ENCODE data around the gene KIAA1549. TPM values are rescaled to one million over a fixed set of nuclear protein-coding genes. Genes with fewer than 3 reads are reported as not detected.

KIAA1549 gene
- total and polyA plus RNA-seq, 5 donors from 2014 or later, result 0.10 TPM; not detected in 4

DNA sequence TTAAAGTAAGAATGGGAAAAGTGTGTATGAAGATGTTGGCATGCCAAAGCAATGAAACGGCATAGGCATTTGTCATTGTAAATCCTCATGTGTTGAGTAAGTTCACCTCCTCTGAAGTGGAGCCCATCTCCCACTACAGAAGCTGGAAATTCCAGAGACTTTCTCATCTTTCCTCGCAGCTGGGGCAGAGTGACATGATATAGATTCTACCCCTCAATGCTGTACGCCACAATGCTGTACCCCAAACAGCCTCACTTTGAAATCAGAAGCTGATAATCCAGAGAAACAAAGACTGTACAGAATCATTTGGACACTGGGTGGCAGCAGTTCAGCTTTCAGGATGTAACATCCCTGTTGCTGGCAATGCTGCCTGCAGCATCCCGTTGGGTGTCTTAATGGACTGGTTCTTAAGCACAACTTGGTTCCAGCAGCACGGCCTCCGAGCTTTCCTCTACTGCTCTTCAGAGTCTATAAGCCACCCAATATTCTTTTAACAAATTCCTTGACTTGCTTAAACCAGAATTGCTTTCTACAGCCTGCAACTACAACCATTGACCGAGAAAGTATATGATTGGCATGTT is 35.8 kb upstream of the KIAA1549 start:
- ATAC-seq (ENCODE audit: low read depth in 2 of 2) (peak; percentile 61 to 70), DNase-seq (peak; percentile 34 to 82 (median 67))
- peak overlapping the region in 1 of 3 donors; percentile 17 for H3K27ac Mint-ChIP-seq
- H3K9me3 Mint-ChIP-seq, result no peaks in the 10 kb centered on the region
- H3K4me3 Mint-ChIP-seq, result no peak overlapping the region
- Histone ChIP-seq H3K4me1 (ENCODE audit: control insufficient read depth, insufficient read depth, low read length, poor library complexity, severe bottlenecking) (no peaks in the 10 kb centered on the region), H3K27ac (ENCODE audit: insufficient read depth, low read length, poor library complexity, severe bottlenecking) (no peak overlapping the region), H3K9me3 (ENCODE audit: control insufficient read depth in 2 of 2, low read length in 2 of 2) (no peaks in the 10 kb centered on the region), H3K27me3 (ENCODE audit: control insufficient read depth, insufficient read depth, low read length) (peaks cover 6% of the 10 kb centered on the region), H3K4me3 (ENCODE audit: low read depth, low read length) (no peak overlapping the region), H3K36me3 (ENCODE audit: control insufficient read depth, insufficient read depth, low read length) (no peaks in the 10 kb centered on the region)
- H3K36me3 Mint-ChIP-seq, result no peaks in the 10 kb centered on the region
- peaks cover 0 to 8% (median 5%) of the 10 kb centered on the region in 4 donors for H3K4me1 Mint-ChIP-seq
- no peaks in the 10 kb centered on the region for H3K27me3 Mint-ChIP-seq

DNA sequence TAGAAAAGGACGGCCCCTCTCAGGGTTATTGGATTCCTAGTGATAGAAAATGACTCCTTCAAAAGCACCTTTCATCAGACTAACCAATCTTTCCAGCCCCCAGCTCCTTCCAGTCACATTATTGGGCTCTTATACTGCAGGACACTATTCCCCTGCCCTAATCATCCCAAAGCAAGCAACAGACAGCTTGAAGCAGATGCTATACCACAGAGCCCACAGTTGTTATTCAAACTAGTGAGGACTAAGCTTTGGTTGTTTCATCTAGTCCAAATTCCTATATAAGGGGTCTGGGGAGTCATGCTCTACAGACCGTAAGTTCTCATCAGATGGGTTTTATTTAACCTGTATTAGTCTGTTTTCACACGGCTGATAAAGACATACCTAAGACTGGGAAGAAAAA is 30.2 kb upstream of the KIAA1549 start:
- peaks cover 6% of the 10 kb centered on the region for H3K27me3 ChIP-seq (ENCODE audit: control insufficient read depth, insufficient read depth, low read length)
- Mint-ChIP-seq H3K27ac (no peak overlapping the region), H3K36me3 (no peaks in the 10 kb centered on the region), H3K4me3 (no peak overlapping the region), H3K9me3 (peaks cover 0 to 1% (median 0%) of the 10 kb centered on the region in 7 donors), H3K4me1 (no peaks in the 10 kb centered on the region), H3K27me3 (peaks cover 12% of the 10 kb centered on the region)
- H3K4me3 ChIP-seq (ENCODE audit: low read depth, low read length), result no peak overlapping the region
- no peaks in the 10 kb centered on the region for H3K4me1 ChIP-seq (ENCODE audit: control insufficient read depth, insufficient read depth, low read length, poor library complexity, severe bottlenecking)
- ATAC-seq (ENCODE audit: low read depth in 2 of 2) (no peak), DNase-seq (no peak)
- H3K27ac ChIP-seq (ENCODE audit: insufficient read depth, low read length, poor library complexity, severe bottlenecking), result no peak overlapping the region
- H3K36me3 ChIP-seq (ENCODE audit: control insufficient read depth, insufficient read depth, low read length), result no peaks in the 10 kb centered on the region
- no peaks in the 10 kb centered on the region for H3K9me3 ChIP-seq (ENCODE audit: control insufficient read depth in 2 of 2, low read length in 2 of 2)

DNA sequence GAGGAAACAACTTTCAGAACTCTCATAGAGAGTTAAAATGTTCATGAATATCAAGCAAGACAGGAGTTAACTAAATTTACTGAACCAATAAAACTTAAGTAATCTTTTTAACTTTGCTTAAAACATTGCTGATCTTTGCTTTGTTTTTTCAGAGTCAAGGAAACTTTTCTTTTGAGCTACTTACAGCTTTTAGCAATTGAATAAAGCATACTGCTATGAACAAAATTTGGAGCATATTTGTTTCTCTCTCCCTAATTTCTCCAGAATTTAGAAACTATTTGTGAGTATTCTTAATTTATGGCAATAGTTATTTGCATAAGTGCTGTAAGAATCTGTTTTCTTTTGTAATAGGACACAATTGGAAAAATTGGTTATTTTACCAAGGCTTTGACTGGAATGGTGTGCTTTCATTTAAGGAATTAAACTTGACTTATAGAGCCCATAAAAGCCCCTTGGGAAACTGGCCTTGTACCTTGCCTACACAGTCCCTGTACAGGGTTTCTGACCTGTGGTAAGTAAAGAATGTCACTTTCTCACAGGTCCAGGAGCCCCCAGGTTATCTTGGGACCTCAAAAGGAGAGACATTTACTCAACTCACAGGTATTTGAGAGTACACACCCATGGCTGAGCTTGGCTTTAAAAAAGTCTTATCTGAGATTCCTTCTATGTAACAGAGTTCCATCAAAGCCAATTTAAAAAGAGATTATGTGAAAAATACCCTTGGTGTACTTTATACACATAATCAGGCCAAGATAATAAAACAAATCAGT is 23.3 kb upstream of the KIAA1549 start:
- H3K27ac Mint-ChIP-seq, result no peak overlapping the region
- ATAC-seq (ENCODE audit: low read depth in 2 of 2), result no peak
- H3K27me3 ChIP-seq (ENCODE audit: control insufficient read depth, insufficient read depth, low read length), result peaks cover 8% of the 10 kb centered on the region
- H3K4me3 ChIP-seq (ENCODE audit: low read depth, low read length), result no peak overlapping the region
- no peaks in the 10 kb centered on the region for H3K4me1 ChIP-seq (ENCODE audit: control insufficient read depth, insufficient read depth, low read length, poor library complexity, severe bottlenecking)
- peaks cover 24% of the 10 kb centered on the region for H3K27me3 Mint-ChIP-seq
- peaks cover 0 to 11% (median 6%) of the 10 kb centered on the region in 7 donors for H3K9me3 Mint-ChIP-seq
- H3K9me3 ChIP-seq (ENCODE audit: control insufficient read depth in 2 of 2, low read length in 2 of 2), result peaks cover 7 to 8% of the 10 kb centered on the region in 2 experiments
- no peak overlapping the region for H3K4me3 Mint-ChIP-seq
- H3K27ac ChIP-seq (ENCODE audit: insufficient read depth, low read length, poor library complexity, severe bottlenecking), result no peak overlapping the region
- H3K36me3 ChIP-seq (ENCODE audit: control insufficient read depth, insufficient read depth, low read length), result no peaks in the 10 kb centered on the region
- H3K36me3 Mint-ChIP-seq, result no peaks in the 10 kb centered on the region
- DNase-seq, result no peak
- no peaks in the 10 kb centered on the region for H3K4me1 Mint-ChIP-seq

DNA sequence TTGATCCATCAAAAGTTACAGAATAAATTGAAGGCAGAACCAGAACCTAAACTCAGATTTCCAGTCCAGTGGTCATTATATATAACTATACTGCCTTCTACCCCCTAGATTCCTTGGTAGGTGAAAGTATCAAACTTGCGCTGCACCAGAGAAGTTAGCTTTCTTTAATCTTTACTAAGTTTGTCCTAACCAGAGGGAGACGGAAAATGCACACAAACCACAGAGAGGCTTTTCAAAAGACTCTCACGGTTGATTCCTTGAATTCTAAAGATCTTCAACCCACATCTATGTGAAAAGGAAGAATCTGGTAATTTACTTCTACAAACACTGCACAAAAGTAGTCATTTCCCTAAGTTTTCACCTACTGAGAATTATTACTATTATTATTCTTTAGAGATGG is 18.2 kb upstream of the KIAA1549 start:
- H3K27me3 ChIP-seq (ENCODE audit: control insufficient read depth, insufficient read depth, low read length), result peaks cover 8% of the 10 kb centered on the region
- Mint-ChIP-seq H3K27me3 (peaks cover 53% of the 10 kb centered on the region), H3K27ac (no peak overlapping the region), H3K9me3 (peaks cover 0 to 7% (median 4%) of the 10 kb centered on the region in 7 donors), H3K4me1 (no peaks in the 10 kb centered on the region), H3K4me3 (no peak overlapping the region), H3K36me3 (no peaks in the 10 kb centered on the region)
- H3K9me3 ChIP-seq (ENCODE audit: control insufficient read depth in 2 of 2, low read length in 2 of 2), result peaks cover 4 to 7% of the 10 kb centered on the region in 2 experiments
- H3K4me3 ChIP-seq (ENCODE audit: low read depth, low read length), result no peak overlapping the region
- ATAC-seq (ENCODE audit: low read depth in 2 of 2) (no peak), DNase-seq (no peak)
- no peak overlapping the region for H3K27ac ChIP-seq (ENCODE audit: insufficient read depth, low read length, poor library complexity, severe bottlenecking)
- H3K4me1 ChIP-seq (ENCODE audit: control insufficient read depth, insufficient read depth, low read length, poor library complexity, severe bottlenecking), result no peaks in the 10 kb centered on the region
- H3K36me3 ChIP-seq (ENCODE audit: control insufficient read depth, insufficient read depth, low read length), result no peaks in the 10 kb centered on the region

- no peak overlapping the region for H3K27ac ChIP-seq (ENCODE audit: insufficient read depth, low read length, poor library complexity, severe bottlenecking)
- H3K27me3 ChIP-seq (ENCODE audit: control insufficient read depth, insufficient read depth, low read length), result peaks cover 18% of the 10 kb centered on the region
- H3K9me3 ChIP-seq (ENCODE audit: control insufficient read depth in 2 of 2, low read length in 2 of 2), result peaks cover 0 to 8% of the 10 kb centered on the region in 2 experiments
- no peaks in the 10 kb centered on the region for H3K4me1 ChIP-seq (ENCODE audit: control insufficient read depth, insufficient read depth, low read length, poor library complexity, severe bottlenecking)
- Mint-ChIP-seq H3K36me3 (no peaks in the 10 kb centered on the region), H3K9me3 (peaks cover 0 to 9% (median 2%) of the 10 kb centered on the region in 7 donors), H3K4me1 (no peaks in the 10 kb centered on the region), H3K4me3 (no peak overlapping the region), H3K27ac (no peak overlapping the region), H3K27me3 (peaks cover 51% of the 10 kb centered on the region)
- ATAC-seq (ENCODE audit: low read depth in 2 of 2) (no peak), DNase-seq (no peak)
- no peak overlapping the region for H3K4me3 ChIP-seq (ENCODE audit: low read depth, low read length)
- no peaks in the 10 kb centered on the region for H3K36me3 ChIP-seq (ENCODE audit: control insufficient read depth, insufficient read depth, low read length)
Observed at GRCh38 chr7:138992052-138992531, 10.9 kb upstream of the KIAA1549 start.

DNA sequence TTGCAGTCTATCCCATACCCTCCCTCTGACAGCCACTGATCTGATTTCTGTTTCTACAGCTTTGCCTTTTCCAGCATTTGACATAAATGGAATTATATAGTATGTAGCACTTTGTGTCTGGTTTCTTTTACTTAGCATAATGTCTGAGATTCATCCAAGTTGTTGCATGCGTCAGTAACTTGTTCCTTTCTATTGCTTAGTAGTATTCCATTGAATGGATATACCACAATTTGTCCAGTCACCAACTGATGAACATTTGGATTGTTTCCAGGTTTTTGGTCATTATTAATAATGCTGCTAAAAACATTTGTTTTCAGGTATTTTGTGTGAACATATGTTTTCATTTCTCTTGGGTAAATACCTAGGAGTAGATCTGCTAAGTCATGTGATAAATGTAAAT is 6.5 kb upstream of the KIAA1549 start:
- peaks cover 0 to 8% of the 10 kb centered on the region in 2 experiments for H3K9me3 ChIP-seq (ENCODE audit: control insufficient read depth in 2 of 2, low read length in 2 of 2)
- H3K36me3 ChIP-seq (ENCODE audit: control insufficient read depth, insufficient read depth, low read length), result no peaks in the 10 kb centered on the region
- no peak for DNase-seq
- no peak overlapping the region for H3K4me3 ChIP-seq (ENCODE audit: low read depth, low read length)
- no peak overlapping the region for H3K27ac ChIP-seq (ENCODE audit: insufficient read depth, low read length, poor library complexity, severe bottlenecking)
- H3K4me1 ChIP-seq (ENCODE audit: control insufficient read depth, insufficient read depth, low read length, poor library complexity, severe bottlenecking), result no peaks in the 10 kb centered on the region
- Mint-ChIP-seq H3K27ac (peak overlapping the region in 1 of 3 donors; percentile 21), H3K27me3 (peaks cover 34% of the 10 kb centered on the region), H3K4me3 (no peak overlapping the region), H3K36me3 (no peaks in the 10 kb centered on the region), H3K4me1 (no peaks in the 10 kb centered on the region), H3K9me3 (peaks cover 0 to 9% (median 2%) of the 10 kb centered on the region in 7 donors)
- ATAC-seq (ENCODE audit: low read depth in 2 of 2), result no peak
- H3K27me3 ChIP-seq (ENCODE audit: control insufficient read depth, insufficient read depth, low read length), result peaks cover 26% of the 10 kb centered on the region

- H3K36me3 ChIP-seq (ENCODE audit: control insufficient read depth, insufficient read depth, low read length), result no peaks in the 10 kb centered on the region
- peaks cover 11% of the 10 kb centered on the region for H3K4me1 ChIP-seq (ENCODE audit: control insufficient read depth, insufficient read depth, low read length, poor library complexity, severe bottlenecking)
- H3K27ac Mint-ChIP-seq, result peak overlapping the region in 2 of 3 donors; percentile 5 to 53
- peaks cover 0 to 14% (median 11%) of the 10 kb centered on the region in 4 donors for H3K4me1 Mint-ChIP-seq
- ATAC-seq (ENCODE audit: low read depth in 2 of 2) (no peak), DNase-seq (no peak)
- H3K4me3 Mint-ChIP-seq, result peak overlapping the region; percentile 43 to 81 (median 74)
- H3K36me3 Mint-ChIP-seq, result no peaks in the 10 kb centered on the region
- H3K27ac ChIP-seq (ENCODE audit: insufficient read depth, low read length, poor library complexity, severe bottlenecking), result no peak overlapping the region
- H3K4me3 ChIP-seq (ENCODE audit: low read depth, low read length), result no peak overlapping the region
- peaks cover 45% of the 10 kb centered on the region for H3K27me3 Mint-ChIP-seq
- peaks cover 0 to 7% (median 0%) of the 10 kb centered on the region in 7 donors for H3K9me3 Mint-ChIP-seq
- H3K9me3 ChIP-seq (ENCODE audit: control insufficient read depth in 2 of 2, low read length in 2 of 2), result no peaks in the 10 kb centered on the region
- peaks cover 40% of the 10 kb centered on the region for H3K27me3 ChIP-seq (ENCODE audit: control insufficient read depth, insufficient read depth, low read length)
Observed at GRCh38 chr7:138982204-138982623, 1.0 kb upstream of the KIAA1549 start.

All from CD4-positive, CD25-positive, alpha-beta regulatory T cell (primary cell).